Measurements from ENCODE around the gene ATXN7L1.

DNA sequence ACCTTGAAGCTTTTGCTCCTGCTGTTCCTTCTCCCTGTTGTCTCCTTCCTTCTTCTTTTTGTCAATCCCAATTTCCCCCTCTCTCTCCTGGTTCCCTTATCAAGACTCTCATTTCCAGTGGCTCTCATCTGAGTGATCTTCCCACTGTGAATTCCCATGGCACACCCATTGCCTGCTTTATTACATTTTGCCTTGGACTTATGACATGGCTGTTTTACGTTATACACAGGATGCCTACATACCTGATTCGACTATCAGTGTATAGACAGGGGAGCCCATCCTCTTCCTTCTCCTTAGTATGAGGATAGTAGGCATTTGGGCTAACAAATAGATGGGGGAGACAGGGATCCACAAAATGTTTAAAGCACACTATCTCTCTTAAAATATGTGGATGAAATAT, 255.2 kb downstream of the ATXN7L1 start:
- TF ChIP-seq, protein P1, sequence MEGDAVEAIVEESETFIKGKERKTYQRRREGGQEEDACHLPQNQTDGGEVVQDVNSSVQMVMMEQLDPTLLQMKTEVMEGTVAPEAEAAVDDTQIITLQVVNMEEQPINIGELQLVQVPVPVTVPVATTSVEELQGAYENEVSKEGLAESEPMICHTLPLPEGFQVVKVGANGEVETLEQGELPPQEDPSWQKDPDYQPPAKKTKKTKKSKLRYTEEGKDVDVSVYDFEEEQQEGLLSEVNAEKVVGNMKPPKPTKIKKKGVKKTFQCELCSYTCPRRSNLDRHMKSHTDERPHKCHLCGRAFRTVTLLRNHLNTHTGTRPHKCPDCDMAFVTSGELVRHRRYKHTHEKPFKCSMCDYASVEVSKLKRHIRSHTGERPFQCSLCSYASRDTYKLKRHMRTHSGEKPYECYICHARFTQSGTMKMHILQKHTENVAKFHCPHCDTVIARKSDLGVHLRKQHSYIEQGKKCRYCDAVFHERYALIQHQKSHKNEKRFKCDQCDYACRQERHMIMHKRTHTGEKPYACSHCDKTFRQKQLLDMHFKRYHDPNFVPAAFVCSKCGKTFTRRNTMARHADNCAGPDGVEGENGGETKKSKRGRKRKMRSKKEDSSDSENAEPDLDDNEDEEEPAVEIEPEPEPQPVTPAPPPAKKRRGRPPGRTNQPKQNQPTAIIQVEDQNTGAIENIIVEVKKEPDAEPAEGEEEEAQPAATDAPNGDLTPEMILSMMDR (IDR thresholded peaks at IDR 0.05): no peak
- TF ChIP-seq EP300 (IDR thresholded peaks at IDR 0.05): no peak
